Common myeloid progenitor, CD34-positive (primary cell): ENCODE measurements around the gene GET4. TPM values are rescaled to one million over a fixed set of nuclear protein-coding genes. Genes with fewer than 3 reads are reported as not detected.
A peak's percentile ranks its signal among the peaks of the same experiment; 100 is the strongest.

Source experiments
- CTCF ChIA-PET: fragments of 350-600 bp; sonication (Branson Sonifier 250); formaldehyde crosslinking; loops from one replicate; lab custom pipeline; 2021; ENCODE audit warnings: antibody characterized with exemption; lab: Charles Lee
- POLR2A ChIA-PET: fragments of 350-600 bp; sonication (Branson Sonifier 250); formaldehyde crosslinking; loops from one replicate; lab custom pipeline; 2021; ENCODE audit warnings: antibody characterized with exemption; lab: Charles Lee
- DNase-seq, 3 donors: peaks; one replicate each; pipeline versions ENCODE4 v3.0.0 to v3.0.0-alpha.2; 2013
- H3K27ac ChIP-seq, 2 experiments: 1 replicate in 1 of 2; 2 replicates in 1 of 2; pipeline ENCODE4 v1.7.0; 2013; ENCODE audit warnings: inconsistent platforms in 2 of 2, low read length in 2 of 2, mild to moderate bottlenecking in 2 of 2, low read depth in 1 of 2, moderate library complexity in 1 of 2; ENCODE audit not compliant: severe bottlenecking in 2 of 2, insufficient read depth in 1 of 2, poor library complexity in 1 of 2
- H3K27me3 ChIP-seq, 5 experiments: replicated peaks in 2 of 5; 1 replicate in 3 of 5; 2 replicates in 2 of 5; pipeline versions ENCODE4 v1.6.1 to v1.7.0; 2013; ENCODE audit warnings: low read length in 4 of 5, mild to moderate bottlenecking in 2 of 5, moderate library complexity in 2 of 5, inconsistent platforms in 1 of 5; ENCODE audit not compliant: insufficient read depth in 5 of 5, control insufficient read depth in 4 of 5
- H3K36me3 ChIP-seq, 4 experiments: 1 replicate in 2 of 4; 2 replicates in 2 of 4; pipeline versions ENCODE4 v1.6.1 to v1.7.0; 2013; ENCODE audit warnings: low read length in 3 of 4, control low read depth in 1 of 4, mild to moderate bottlenecking in 1 of 4; ENCODE audit not compliant: control insufficient read depth in 4 of 4, insufficient read depth in 4 of 4
- H3K4me1 ChIP-seq, 4 experiments: 1 replicate in 3 of 4; 2 replicates in 1 of 4; pipeline versions ENCODE4 v1.6.1 to v1.7.1; 2013; ENCODE audit warnings: low read length in 3 of 4, mild to moderate bottlenecking in 3 of 4, control low read depth in 1 of 4, inconsistent platforms in 1 of 4, moderate library complexity in 1 of 4; ENCODE audit not compliant: control insufficient read depth in 4 of 4, insufficient read depth in 4 of 4; ENCODE audit errors: control extremely low read depth in 1 of 4
- H3K4me3 ChIP-seq, 7 experiments: 1 replicate in 4 of 7; 2 replicates in 3 of 7; pipeline versions ENCODE4 v1.5.1 to v1.7.0; 2013; ENCODE audit warnings: mild to moderate bottlenecking in 7 of 7, low read length in 6 of 7, moderate library complexity in 6 of 7, inconsistent platforms in 2 of 7, low read depth in 2 of 7, control low read depth in 1 of 7; ENCODE audit not compliant: insufficient read depth in 4 of 7, control insufficient read depth in 1 of 7; ENCODE audit errors: extremely low read depth in 1 of 7
- H3K9me3 ChIP-seq, 5 experiments: 1 replicate in 4 of 5; 2 replicates in 1 of 5; pipeline versions ENCODE4 v1.6.1 to v1.7.1; 2013; ENCODE audit warnings: low read length in 4 of 5, mild to moderate bottlenecking in 2 of 5, inconsistent platforms in 1 of 5, low read depth in 1 of 5, moderate library complexity in 1 of 5; ENCODE audit not compliant: control insufficient read depth in 4 of 5, insufficient read depth in 2 of 5; ENCODE audit errors: control extremely low read depth in 1 of 5
- WGBS: methylation state at CpG from one replicate; pipeline ENCODE4 v1.1.5; 2013; ENCODE audit not compliant: insufficient coverage; 5-methylcytosine and 5-hydroxymethylcytosine counted together
- polyA plus RNA-seq: library from polyadenylated mRNA; unstranded; fragments of 120-200 nt; gene quantifications from one replicate; pipeline ENCODE4 v1.2.1, GENCODE V29; 2013

The GET4 gene, protein sequence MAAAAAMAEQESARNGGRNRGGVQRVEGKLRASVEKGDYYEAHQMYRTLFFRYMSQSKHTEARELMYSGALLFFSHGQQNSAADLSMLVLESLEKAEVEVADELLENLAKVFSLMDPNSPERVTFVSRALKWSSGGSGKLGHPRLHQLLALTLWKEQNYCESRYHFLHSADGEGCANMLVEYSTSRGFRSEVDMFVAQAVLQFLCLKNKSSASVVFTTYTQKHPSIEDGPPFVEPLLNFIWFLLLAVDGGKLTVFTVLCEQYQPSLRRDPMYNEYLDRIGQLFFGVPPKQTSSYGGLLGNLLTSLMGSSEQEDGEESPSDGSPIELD
- 26.0 TPM for polyA plus RNA-seq

DNA sequence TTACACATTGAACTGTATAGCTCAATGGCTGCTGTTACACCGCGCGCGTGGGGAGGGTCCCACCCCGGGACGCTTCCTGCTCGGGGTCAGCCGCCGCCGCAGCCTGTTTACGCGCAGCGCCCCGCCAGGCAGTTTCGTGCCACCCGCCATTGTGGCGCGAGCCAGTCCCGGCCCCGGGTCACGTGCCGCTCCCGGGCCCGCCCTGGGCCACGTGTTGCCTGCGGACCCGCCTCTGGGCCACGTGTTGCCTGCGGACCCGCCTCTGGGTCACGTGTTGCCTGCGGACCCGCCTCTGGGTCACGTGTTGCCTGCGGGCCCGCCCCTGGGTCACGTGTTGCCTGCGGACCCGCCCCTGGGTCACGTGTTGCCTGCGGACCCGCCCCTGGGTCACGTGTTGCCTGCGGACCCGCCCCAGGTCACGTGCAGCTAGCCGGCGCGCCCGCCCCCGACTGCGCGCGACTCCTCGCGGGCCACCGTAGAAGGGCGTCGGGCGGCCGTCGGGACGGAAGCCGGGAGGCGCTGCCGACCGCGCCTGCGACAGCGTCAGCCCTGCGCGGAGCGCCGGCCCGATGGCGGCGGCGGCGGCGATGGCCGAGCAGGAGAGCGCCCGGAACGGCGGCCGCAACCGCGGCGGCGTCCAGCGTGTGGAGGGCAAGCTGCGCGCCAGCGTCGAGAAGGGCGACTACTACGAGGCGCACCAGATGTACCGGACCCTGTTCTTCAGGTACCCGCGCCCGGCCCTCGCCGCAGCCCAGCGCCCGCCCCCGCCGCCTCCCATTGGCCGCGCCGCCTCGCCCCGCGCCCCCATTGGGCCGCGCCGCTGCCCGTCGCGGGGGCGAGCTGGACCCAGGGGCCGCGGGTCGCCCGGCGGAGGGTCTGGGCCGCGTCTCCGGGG is at the start of gene GET4:
Gene GET4 (plus strand): TSS at position 478 of the 895 bp plus-strand sequence. CDS start 92 bp downstream, at position 570.
- ChIA-PET CTCF (interaction anchor here (0.9 to 1.8 kb wide), 9 partner anchors 11 to 93 kb away, joined by 3 to 5 read pairs (median 4); partner anchors contain the start of gene SUN1), POLR2A (interaction anchor here (0.8 to 1.2 kb wide), 2 partner anchors 25 to 99 kb away, joined by 3 to 4 read pairs; partner anchors contain the start of gene COX19)
- Histone ChIP-seq H3K27me3 (no peaks in the 10 kb centered on the region), H3K4me1 (peaks cover 2 to 31% (median 20%) of the 10 kb centered on the region in 4 experiments), H3K9me3 (no peaks in the 10 kb centered on the region), H3K27ac (peak within 1 kb of the TSS; percentile 86 to 94), H3K4me3 (peak within 1 kb of the TSS; percentile 75 to 95 (median 81)), H3K36me3 (peaks cover 0 to 34% (median 10%) of the 10 kb centered on the region in 4 experiments)
- peak; percentile 96 to 98 (median 98) for DNase-seq
- WGBS: under 1% methylated on average over 70 of the region's 129 CpGs

DNA sequence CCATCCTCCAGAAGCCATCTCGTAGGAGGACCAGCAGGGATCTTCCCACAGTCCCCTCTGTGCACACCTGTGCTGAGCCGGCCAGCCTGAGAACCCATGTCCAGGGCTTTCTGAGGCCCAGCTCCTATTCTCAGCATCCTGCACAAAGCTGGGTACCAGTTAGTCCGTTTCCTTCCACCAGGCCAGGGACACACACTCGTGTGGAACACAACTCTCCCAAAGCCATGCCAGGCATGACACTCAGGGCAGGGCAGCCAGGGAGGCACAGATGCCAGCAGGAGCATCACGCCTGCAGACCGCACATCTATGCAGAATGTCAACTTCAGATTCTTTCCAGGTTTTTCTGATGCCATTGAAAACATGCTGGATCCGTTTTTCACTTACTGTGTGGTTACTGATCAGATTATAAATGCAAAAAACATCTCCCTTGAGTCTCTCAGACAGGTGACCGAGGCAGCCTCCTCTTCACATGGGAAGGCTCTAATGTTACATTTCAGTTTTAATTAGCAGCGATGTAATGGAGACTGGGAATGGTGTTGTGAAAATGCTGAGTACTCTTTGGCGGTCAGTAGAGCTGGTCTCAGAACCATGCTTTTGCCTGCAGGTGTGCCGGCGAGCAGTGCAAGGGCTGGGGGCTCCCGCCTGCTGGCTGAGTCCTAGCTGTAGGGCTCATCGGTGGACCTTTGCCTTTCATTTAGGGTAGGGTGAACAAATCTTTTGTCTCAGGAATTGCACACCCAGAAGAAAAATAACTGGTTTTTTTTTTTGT is 47.4 kb upstream of the GET4 start:
- POLR2A ChIA-PET: no interaction called here
- Histone ChIP-seq H3K36me3 (no peaks in the 10 kb centered on the region), H3K4me1 (peaks cover 5 to 31% (median 20%) of the 10 kb centered on the region in 4 experiments), H3K9me3 (no peaks in the 10 kb centered on the region), H3K27me3 (no peaks in the 10 kb centered on the region), H3K4me3 (no peak overlapping the region), H3K27ac (no peak overlapping the region)
- CTCF ChIA-PET: interaction anchor here (1.2 kb wide), 1 partner anchor 44 kb away, joined by 3 read pairs; no protein-coding TSS in a partner anchor
- WGBS: 92% methylated on average over 10 of the region's 14 CpGs
- no peak for DNase-seq

DNA sequence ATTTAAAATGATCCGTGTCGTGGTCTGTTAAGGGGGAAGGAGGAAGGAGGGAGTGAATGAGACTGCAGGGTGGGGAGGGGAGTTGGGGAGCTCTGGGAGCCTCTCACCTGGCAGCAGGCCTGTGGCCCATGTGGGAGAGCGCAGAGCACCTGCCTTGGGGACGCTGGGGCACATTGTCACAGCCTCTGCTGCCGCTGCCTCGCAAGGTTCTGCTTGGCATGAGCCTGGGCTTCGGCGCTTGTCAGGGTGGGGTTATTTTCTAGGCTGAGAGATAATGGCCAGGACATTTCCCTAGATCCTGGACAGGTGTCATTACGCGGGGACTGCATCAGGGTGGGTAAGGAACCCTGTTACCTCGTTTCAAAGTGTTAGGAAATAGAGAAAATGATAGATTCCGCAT is 46.3 kb upstream of the GET4 start:
- no peak overlapping the region for H3K27ac ChIP-seq
- ChIA-PET CTCF (no interaction called here), POLR2A (no interaction called here)
- peaks cover 0 to 3% (median 0%) of the 10 kb centered on the region in 4 experiments for H3K36me3 ChIP-seq
- H3K27me3 ChIP-seq: no peaks in the 10 kb centered on the region
- H3K9me3 ChIP-seq: no peaks in the 10 kb centered on the region
- H3K4me1 ChIP-seq: peaks cover 5 to 31% (median 20%) of the 10 kb centered on the region in 4 experiments
- WGBS: 84% methylated on average over 7 of the region's 12 CpGs
- H3K4me3 ChIP-seq: no peak overlapping the region
- DNase-seq: no peak

DNA sequence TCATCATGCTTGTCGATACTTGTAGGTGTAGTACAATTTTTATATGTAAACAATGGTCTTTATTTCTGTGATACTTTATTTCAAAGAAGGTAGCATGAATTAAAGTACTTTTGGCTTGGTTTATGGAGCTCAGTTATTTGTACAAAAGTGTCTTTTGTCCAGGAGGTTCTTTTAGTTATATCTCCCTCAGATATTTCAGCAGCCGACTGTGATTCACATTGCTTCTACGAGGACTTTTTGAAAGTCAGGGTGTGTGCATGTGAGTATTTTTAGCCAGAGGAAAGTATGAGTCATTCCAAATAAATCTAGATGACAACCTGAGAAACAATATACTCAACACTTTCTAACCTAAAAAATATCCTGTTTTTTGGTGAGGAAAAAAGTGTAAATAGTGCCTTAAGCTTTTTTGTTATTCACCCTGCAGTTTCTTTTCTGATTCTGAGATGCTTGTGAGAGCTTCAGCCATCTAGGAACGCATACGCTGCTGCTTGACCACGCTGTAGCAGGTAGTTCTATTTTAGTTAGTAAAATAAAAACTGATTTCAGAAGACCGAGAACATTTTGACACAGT is 44.7 kb upstream of the GET4 start:
- peak overlapping the region; percentile 89 to 90 for H3K27ac ChIP-seq
- peak; percentile 64 to 90 (median 90) for DNase-seq
- peaks cover 5 to 39% (median 26%) of the 10 kb centered on the region in 4 experiments for H3K4me1 ChIP-seq
- CTCF ChIA-PET: interaction anchor here (1.1 to 1.2 kb wide), 3 partner anchors 14 to 44 kb away, joined by 3 to 4 read pairs (median 4); no protein-coding TSS in a partner anchor
- H3K9me3 ChIP-seq: no peaks in the 10 kb centered on the region
- POLR2A ChIA-PET: interaction anchor here (0.6 kb wide), 1 partner anchor 18 kb away, joined by 3 read pairs; no protein-coding TSS in a partner anchor
- H3K4me3 ChIP-seq: peak overlapping the region in 5 of 7 experiments; percentile 8 to 72 (median 52)
- WGBS: 10% methylated on average over 3 of the region's 7 CpGs
- H3K27me3 ChIP-seq: no peaks in the 10 kb centered on the region
- peaks cover 0 to 3% (median 0%) of the 10 kb centered on the region in 4 experiments for H3K36me3 ChIP-seq

DNA sequence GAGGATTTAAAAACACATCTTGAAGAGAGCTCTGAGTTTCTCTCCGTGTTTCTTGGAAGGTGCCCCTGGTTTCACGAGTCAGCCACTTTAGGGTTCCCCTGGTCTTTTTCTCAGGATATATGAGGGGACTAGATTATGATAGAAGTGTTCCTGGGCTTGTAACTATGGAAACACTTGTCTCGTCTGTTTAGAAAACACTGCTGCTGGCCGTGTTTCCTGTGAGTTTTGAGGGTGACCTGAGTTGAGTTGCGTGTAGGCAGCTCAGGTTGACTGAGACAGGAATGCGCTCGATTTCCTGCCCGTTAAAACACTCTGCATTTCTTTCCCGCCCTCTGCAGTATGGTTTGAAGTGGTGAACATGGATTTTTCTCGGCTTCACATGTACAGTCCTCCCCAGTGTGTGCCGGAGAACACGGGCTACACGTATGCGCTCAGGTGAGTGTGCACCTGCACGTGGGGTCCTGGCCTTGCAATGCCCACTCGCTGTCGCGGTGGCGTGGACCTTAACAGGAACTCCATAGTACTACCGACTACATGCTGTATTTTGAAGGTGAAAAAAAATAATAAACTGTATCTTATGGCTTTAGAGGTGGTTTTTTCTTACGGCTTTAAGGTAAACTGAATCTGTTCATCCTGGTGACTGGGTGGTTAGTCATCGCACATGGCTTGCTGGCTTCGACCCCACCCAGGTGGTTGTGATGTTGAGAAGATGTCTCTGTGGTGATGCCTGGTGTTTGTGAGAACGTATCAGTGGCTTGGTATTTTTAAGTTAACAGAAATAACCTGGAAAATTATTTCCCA is 44.0 kb upstream of the GET4 start, which contains the start of gene SUN1:
Gene SUN1 (plus strand): TSS at position 310 of the 801 bp plus-strand sequence. CDS start 49 bp downstream, at position 359.
- ChIA-PET CTCF (interaction anchor here (1.1 to 2.6 kb wide), 5 partner anchors 11 to 44 kb away, joined by 3 to 7 read pairs (median 4); no protein-coding TSS in a partner anchor), POLR2A (interaction anchor here (0.6 kb wide), 1 partner anchor 18 kb away, joined by 3 read pairs; no protein-coding TSS in a partner anchor)
- peak within 1 kb of the TSS; percentile 89 to 90 for H3K27ac ChIP-seq
- peak; percentile 52 to 79 (median 78) for DNase-seq
- H3K4me1 ChIP-seq: peaks cover 5 to 39% (median 26%) of the 10 kb centered on the region in 4 experiments
- H3K36me3 ChIP-seq: peaks cover 0 to 3% (median 0%) of the 10 kb centered on the region in 4 experiments
- no peaks in the 10 kb centered on the region for H3K9me3 ChIP-seq
- WGBS: 76% methylated on average over 20 of the region's 24 CpGs
- peak within 1 kb of the TSS in 5 of 7 experiments; percentile 19 to 72 (median 52) for H3K4me3 ChIP-seq
- H3K27me3 ChIP-seq: no peaks in the 10 kb centered on the region
